MM.1S (cell line): ENCODE results near the gene IRX6.

ENCODE experiments used
- DNase-seq: peaks from one replicate; pipeline ENCODE4 v3.0.0-alpha.2; 2015
- H2AFZ ChIP-seq: fragments of 300-600 bp; sonication (generic); 2 replicates; pipeline ENCODE4 v1.6.0; 2016; ENCODE audit warnings: antibody characterized with exemption, low read length
- H3F3A ChIP-seq: fragments of 300-600 bp; sonication (generic); 2 replicates; pipeline ENCODE4 v1.6.1; 2016; ENCODE audit warnings: mild to moderate bottlenecking, antibody characterized with exemption, low read length, moderate library complexity, mixed read lengths; ENCODE audit not compliant: insufficient read depth
- H3K27ac ChIP-seq: fragments of 300-600 bp; sonication (generic); 2 replicates; pipeline ENCODE4 v1.5.1; 2016; ENCODE audit warnings: mild to moderate bottlenecking, low read length
- H3K27me3 ChIP-seq: fragments of 300-600 bp; sonication (generic); replicated peaks from 2 replicates; pipeline ENCODE4 v1.6.0; 2016; ENCODE audit warnings: low read length; ENCODE audit not compliant: insufficient read depth
- H3K36me3 ChIP-seq: fragments of 300-600 bp; sonication (generic); replicated peaks from 2 replicates; pipeline ENCODE4 v1.6.1; 2016; ENCODE audit warnings: mild to moderate bottlenecking, low read length, mixed read lengths; ENCODE audit not compliant: insufficient read depth
- H3K4me1 ChIP-seq: fragments of 300-600 bp; sonication (generic); 2 replicates; pipeline ENCODE4 v1.6.1; 2016; ENCODE audit warnings: low read length, mixed read lengths
- H3K4me2 ChIP-seq: fragments of 300-600 bp; sonication (generic); 2 replicates; pipeline ENCODE4 v1.6.0; 2016; ENCODE audit warnings: low read depth, low read length
- H3K4me3 ChIP-seq: fragments of 300-600 bp; sonication (generic); 2 replicates; pipeline ENCODE4 v1.5.1; 2016; ENCODE audit warnings: low read length, mixed read lengths
- H3K79me2 ChIP-seq: fragments of 300-600 bp; sonication (generic); 2 replicates; pipeline ENCODE4 v1.6.1; 2016; ENCODE audit warnings: mixed run types, low read length, mixed read lengths
- H3K9ac ChIP-seq: fragments of 300-600 bp; sonication (generic); 2 replicates; pipeline ENCODE4 v1.6.1; 2016; ENCODE audit warnings: low read length, mixed read lengths
- H3K9me2 ChIP-seq: fragments of 300-600 bp; sonication (generic); replicated peaks from 2 replicates; pipeline ENCODE4 v1.6.1; 2016; ENCODE audit warnings: mild to moderate bottlenecking, low read length, mixed read lengths; ENCODE audit not compliant: insufficient read depth
- H3K9me3 ChIP-seq: fragments of 300-600 bp; sonication (generic); replicated peaks from 2 replicates; pipeline ENCODE4 v1.6.1; 2016; ENCODE audit warnings: mild to moderate bottlenecking, low read length, mixed read lengths; ENCODE audit not compliant: insufficient read depth
- H4K20me1 ChIP-seq: fragments of 300-600 bp; sonication (generic); 2 replicates; pipeline ENCODE4 v1.6.1; 2016; ENCODE audit warnings: mild to moderate bottlenecking, low read length, moderate library complexity, mixed read lengths; ENCODE audit not compliant: insufficient read depth
- EZH2 ChIP-seq: fragments of 300-600 bp; sonication (generic); optimal IDR thresholded peaks from 2 replicates; pipeline ENCODE3; 2017; ENCODE audit warnings: low read depth, mild to moderate bottlenecking, antibody characterized with exemption, low read length, mixed read lengths
- EZH2phosphoT487 ChIP-seq: fragments of 300-600 bp; sonication (generic); IDR thresholded peaks from 2 replicates; pipeline ENCODE4 v1.6.1; 2018; ENCODE audit warnings: antibody characterized with exemption, low read length
- TF ChIP-seq, protein P1 (sequence below): fragments of 300-600 bp; sonication (generic); IDR thresholded peaks from 2 replicates; pipeline ENCODE4 v1.5.1; 2016; ENCODE audit warnings: antibody characterized with exemption, low read length, mixed read lengths

Gene IRX6

GRCh38 chr16:55323637-55324271 lies at the start of gene IRX6:
Gene IRX6 (plus strand): TSS chr16:55324203. CDS start chr16:55325092, 889 bp downstream.
- H3K4me3 ChIP-seq: no peak within 1 kb of the TSS
- H3K9me3 ChIP-seq: no peaks in the 10 kb centered on the region
- DNase-seq: no peak
- H3K4me1 ChIP-seq: no peaks in the 10 kb centered on the region
- no peaks in the 10 kb centered on the region for H3K27me3 ChIP-seq
- no peak within 1 kb of the TSS for H3K27ac ChIP-seq
- H3K79me2 ChIP-seq: no peaks in the 10 kb centered on the region
- H3K9ac ChIP-seq: no peak within 1 kb of the TSS
- no peak within 1 kb of the TSS for H3K4me2 ChIP-seq
- no peaks in the 10 kb centered on the region for H3K36me3 ChIP-seq
- no peaks in the 10 kb centered on the region for H3F3A ChIP-seq
- H4K20me1 ChIP-seq: no peaks in the 10 kb centered on the region
- H2AFZ ChIP-seq: no peak within 1 kb of the TSS
- TF ChIP-seq, protein P1, sequence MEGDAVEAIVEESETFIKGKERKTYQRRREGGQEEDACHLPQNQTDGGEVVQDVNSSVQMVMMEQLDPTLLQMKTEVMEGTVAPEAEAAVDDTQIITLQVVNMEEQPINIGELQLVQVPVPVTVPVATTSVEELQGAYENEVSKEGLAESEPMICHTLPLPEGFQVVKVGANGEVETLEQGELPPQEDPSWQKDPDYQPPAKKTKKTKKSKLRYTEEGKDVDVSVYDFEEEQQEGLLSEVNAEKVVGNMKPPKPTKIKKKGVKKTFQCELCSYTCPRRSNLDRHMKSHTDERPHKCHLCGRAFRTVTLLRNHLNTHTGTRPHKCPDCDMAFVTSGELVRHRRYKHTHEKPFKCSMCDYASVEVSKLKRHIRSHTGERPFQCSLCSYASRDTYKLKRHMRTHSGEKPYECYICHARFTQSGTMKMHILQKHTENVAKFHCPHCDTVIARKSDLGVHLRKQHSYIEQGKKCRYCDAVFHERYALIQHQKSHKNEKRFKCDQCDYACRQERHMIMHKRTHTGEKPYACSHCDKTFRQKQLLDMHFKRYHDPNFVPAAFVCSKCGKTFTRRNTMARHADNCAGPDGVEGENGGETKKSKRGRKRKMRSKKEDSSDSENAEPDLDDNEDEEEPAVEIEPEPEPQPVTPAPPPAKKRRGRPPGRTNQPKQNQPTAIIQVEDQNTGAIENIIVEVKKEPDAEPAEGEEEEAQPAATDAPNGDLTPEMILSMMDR: no peak
- TF ChIP-seq EZH2: no peak
- TF ChIP-seq EZH2phosphoT487: no peak
- no peaks in the 10 kb centered on the region for H3K9me2 ChIP-seq

GRCh38 chr16:55274391-55274790 lies 49.6 kb upstream of the IRX6 start:
- Histone ChIP-seq H3K36me3 (no peaks in the 10 kb centered on the region), H3K9me3 (no peaks in the 10 kb centered on the region), H3K4me3 (no peak overlapping the region), H3K9ac (no peak overlapping the region), H3K27ac (no peak overlapping the region), H4K20me1 (no peaks in the 10 kb centered on the region), H3K4me1 (no peaks in the 10 kb centered on the region), H3F3A (no peaks in the 10 kb centered on the region), H3K27me3 (no peaks in the 10 kb centered on the region), H3K9me2 (no peaks in the 10 kb centered on the region), H3K79me2 (no peaks in the 10 kb centered on the region), H3K4me2 (no peak overlapping the region), H2AFZ (no peak overlapping the region)
- TF ChIP-seq, protein P1: no peak
- TF ChIP-seq EZH2phosphoT487: no peak
- DNase-seq: no peak

DNA sequence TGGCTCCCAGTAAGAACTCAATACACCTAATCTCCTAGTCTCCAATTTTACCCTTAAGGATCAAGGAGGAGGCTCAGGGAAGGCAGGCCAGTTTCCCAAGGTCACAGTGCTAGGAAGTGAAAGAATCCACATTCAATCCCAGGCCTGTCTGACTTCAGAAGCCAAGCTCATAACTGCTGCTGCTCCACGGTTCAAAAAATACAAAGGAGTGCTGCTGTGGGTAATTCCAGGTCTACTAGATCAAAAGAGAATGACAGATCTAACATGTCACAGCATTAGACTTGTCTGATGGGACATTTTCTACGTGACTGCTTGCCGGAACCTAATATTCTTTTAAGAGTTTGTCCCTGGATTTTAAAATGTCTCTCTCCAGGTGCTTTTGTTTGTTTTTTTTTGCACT lies 48.8 kb upstream of the IRX6 start:
- Histone ChIP-seq H4K20me1 (no peaks in the 10 kb centered on the region), H3K27me3 (no peaks in the 10 kb centered on the region), H3K9me3 (no peaks in the 10 kb centered on the region), H3K79me2 (no peaks in the 10 kb centered on the region), H3K4me1 (no peaks in the 10 kb centered on the region), H3K36me3 (no peaks in the 10 kb centered on the region), H3K9me2 (no peaks in the 10 kb centered on the region), H2AFZ (no peak overlapping the region), H3F3A (no peaks in the 10 kb centered on the region), H3K4me3 (no peak overlapping the region), H3K9ac (no peak overlapping the region), H3K4me2 (no peak overlapping the region), H3K27ac (no peak overlapping the region)
- TF ChIP-seq EZH2 (no peak), EZH2phosphoT487 (no peak)
- TF ChIP-seq, protein P1: no peak
- no peak for DNase-seq
